BE2C (cell line): ENCODE results near the gene STAMBPL1.

ENCODE experiments used
- DNase-seq: peaks from one replicate; pipeline ENCODE4 v3.0.0-alpha.2; 2020
- H3K27me3 ChIP-seq: fragments of 250-450 bp; sonication (Bioruptor Pico); 2 replicates; pipeline ENCODE4 v1.5.1; 2020; ENCODE audit warnings: mild to moderate bottlenecking
- H3K36me3 ChIP-seq: fragments of 250-450 bp; sonication (Bioruptor Pico); 2 replicates; pipeline ENCODE4 v1.5.1; 2020; ENCODE audit warnings: mild to moderate bottlenecking
- H3K4me1 ChIP-seq: fragments of 250-450 bp; sonication (Bioruptor Pico); 2 replicates; pipeline ENCODE4 v1.5.1; 2020
- H3K4me3 ChIP-seq: 2 replicates; pipeline ENCODE4 v1.5.1; 2011; ENCODE audit warnings: low read depth, low read length
- H3K9me3 ChIP-seq: fragments of 250-450 bp; sonication (Bioruptor Pico); 2 replicates; pipeline ENCODE4 v1.5.1; 2020
- TF ChIP-seq, protein P1 (sequence below): IDR thresholded peaks from 2 replicates; pipeline ENCODE4 v1.5.1; 2012; ENCODE audit warnings: mild to moderate bottlenecking, low read depth, low read length

Gene STAMBPL1

DNA sequence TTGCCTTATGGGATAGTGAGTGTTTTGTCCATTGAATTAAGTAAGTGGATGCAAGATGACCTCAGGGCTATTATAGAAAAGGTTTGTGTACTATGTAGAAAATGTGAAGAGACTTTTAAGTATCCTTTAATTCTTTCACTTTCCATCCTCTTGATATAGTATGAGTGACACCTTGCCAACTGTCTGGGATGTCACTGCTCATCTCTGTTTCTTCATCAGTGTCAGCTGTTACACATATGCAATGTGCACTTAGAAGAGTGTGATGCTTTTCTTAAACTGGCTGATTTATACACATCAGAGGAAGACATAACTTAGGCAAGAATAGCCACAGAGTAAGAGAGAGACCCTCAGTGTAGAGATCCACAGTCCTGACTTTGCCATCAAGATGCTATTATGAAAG, 81.2 kb downstream of the STAMBPL1 start:
- Histone ChIP-seq H3K27me3 (no peaks in the 10 kb centered on the region), H3K4me3 (no peak overlapping the region), H3K4me1 (no peaks in the 10 kb centered on the region), H3K9me3 (no peaks in the 10 kb centered on the region), H3K36me3 (no peaks in the 10 kb centered on the region)
- DNase-seq, result no peak
- TF ChIP-seq, protein P1, sequence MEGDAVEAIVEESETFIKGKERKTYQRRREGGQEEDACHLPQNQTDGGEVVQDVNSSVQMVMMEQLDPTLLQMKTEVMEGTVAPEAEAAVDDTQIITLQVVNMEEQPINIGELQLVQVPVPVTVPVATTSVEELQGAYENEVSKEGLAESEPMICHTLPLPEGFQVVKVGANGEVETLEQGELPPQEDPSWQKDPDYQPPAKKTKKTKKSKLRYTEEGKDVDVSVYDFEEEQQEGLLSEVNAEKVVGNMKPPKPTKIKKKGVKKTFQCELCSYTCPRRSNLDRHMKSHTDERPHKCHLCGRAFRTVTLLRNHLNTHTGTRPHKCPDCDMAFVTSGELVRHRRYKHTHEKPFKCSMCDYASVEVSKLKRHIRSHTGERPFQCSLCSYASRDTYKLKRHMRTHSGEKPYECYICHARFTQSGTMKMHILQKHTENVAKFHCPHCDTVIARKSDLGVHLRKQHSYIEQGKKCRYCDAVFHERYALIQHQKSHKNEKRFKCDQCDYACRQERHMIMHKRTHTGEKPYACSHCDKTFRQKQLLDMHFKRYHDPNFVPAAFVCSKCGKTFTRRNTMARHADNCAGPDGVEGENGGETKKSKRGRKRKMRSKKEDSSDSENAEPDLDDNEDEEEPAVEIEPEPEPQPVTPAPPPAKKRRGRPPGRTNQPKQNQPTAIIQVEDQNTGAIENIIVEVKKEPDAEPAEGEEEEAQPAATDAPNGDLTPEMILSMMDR, result no peak

- Histone ChIP-seq H3K4me1 (no peaks in the 10 kb centered on the region), H3K36me3 (no peaks in the 10 kb centered on the region), H3K27me3 (no peaks in the 10 kb centered on the region), H3K4me3 (no peak overlapping the region), H3K9me3 (no peaks in the 10 kb centered on the region)
- no peak for DNase-seq
- TF ChIP-seq, protein P1, result no peak
Measured at GRCh38 chr10:88962336-88962735, 82.3 kb downstream of the STAMBPL1 start.

GRCh38 chr10:88963318-88963717, 83.3 kb downstream of the STAMBPL1 start:
- H3K4me1 ChIP-seq, result no peaks in the 10 kb centered on the region
- no peaks in the 10 kb centered on the region for H3K27me3 ChIP-seq
- no peak for DNase-seq
- no peaks in the 10 kb centered on the region for H3K9me3 ChIP-seq
- H3K36me3 ChIP-seq, result no peaks in the 10 kb centered on the region
- TF ChIP-seq, protein P1, result no peak
- H3K4me3 ChIP-seq, result no peak overlapping the region

- Histone ChIP-seq H3K4me1 (no peaks in the 10 kb centered on the region), H3K36me3 (no peaks in the 10 kb centered on the region), H3K4me3 (no peak overlapping the region), H3K27me3 (no peaks in the 10 kb centered on the region), H3K9me3 (no peaks in the 10 kb centered on the region)
- DNase-seq, result no peak
- TF ChIP-seq, protein P1, result no peak
Measured at GRCh38 chr10:88964360-88964759, 84.3 kb downstream of the STAMBPL1 start.

DNA sequence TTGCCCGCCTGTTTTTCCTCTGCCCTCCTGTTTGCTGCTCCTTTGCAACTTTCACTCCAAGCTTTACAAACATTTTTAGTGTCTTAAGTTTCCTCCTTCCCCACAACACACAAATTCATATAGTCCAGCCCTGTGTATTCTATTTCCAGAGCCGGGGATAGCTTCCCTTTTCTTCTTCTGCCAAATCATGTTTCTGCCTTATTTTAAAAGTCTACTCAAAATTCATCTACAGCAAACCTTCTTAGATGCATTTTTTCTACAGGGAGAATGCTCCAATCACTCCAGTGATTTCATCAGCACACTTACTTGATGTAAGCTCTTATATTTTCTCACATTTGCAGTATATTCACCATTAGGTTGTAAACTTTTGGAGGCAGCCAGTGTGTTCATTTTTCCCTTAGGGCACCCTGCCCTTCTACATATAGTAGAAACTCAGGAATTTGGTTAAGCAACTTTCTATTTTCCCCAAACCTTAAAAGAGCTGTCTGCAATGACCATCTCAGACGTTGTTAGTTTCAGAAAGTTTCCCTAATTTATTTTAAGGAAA, 84.9 kb downstream of the STAMBPL1 start:
- H3K4me3 ChIP-seq, result no peak overlapping the region
- H3K9me3 ChIP-seq, result no peaks in the 10 kb centered on the region
- H3K27me3 ChIP-seq, result no peaks in the 10 kb centered on the region

DNA sequence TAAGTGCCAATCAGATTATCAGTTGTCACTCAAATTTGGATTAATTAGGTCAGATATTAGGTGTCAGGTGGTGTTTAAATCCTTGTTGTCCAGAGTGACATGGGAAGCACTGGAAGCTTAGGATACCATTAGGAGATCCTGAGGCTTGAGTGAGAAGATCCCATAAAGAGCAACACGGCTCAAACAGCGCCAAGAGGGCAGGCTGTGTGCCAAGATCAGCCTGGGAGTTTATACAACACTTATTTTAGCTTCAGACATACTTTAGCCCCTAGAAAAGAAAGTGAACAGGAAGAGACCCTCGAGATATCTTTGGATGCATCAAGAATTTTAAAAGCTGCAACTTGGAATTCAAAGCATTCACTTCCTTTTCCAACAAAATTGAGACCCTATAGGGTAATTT, 86.8 kb downstream of the STAMBPL1 start:
- no peaks in the 10 kb centered on the region for H3K4me1 ChIP-seq
- no peak for DNase-seq
- no peaks in the 10 kb centered on the region for H3K36me3 ChIP-seq
- H3K4me3 ChIP-seq, result no peak overlapping the region
- no peaks in the 10 kb centered on the region for H3K27me3 ChIP-seq
- no peaks in the 10 kb centered on the region for H3K9me3 ChIP-seq
- TF ChIP-seq, protein P1, result no peak

More for the DNA sequence above, 84.9 kb downstream of the STAMBPL1 start:
- no peak for DNase-seq
- H3K36me3 ChIP-seq, result no peaks in the 10 kb centered on the region
- TF ChIP-seq, protein P1, result no peak
- H3K4me1 ChIP-seq, result no peaks in the 10 kb centered on the region
